Stimulated activated CD4-positive, alpha-beta T cell treated with anti-CD3 and anti-CD28 coated beads, Interleukin-1b, Interleukin-23, amount 100 ng/mL, for 24 hours (primary cell): ENCODE measurements around the gene FBXO4.
"Not testable (repeated sequence)": the region's sequence is repeated elsewhere in the genome, so short reads cannot be mapped to it uniquely, and the experiment has no call there.

Source experiments
- DNase-seq, 4 experiments: peaks; one replicate each; pipeline ENCODE4 v3.0.0-alpha.2; 2020; ENCODE audit warnings: low read depth in 4 of 4, low spot score in 1 of 4

The FBXO4 gene

GRCh38 chr5:41980870-41981269, 55.8 kb downstream of the FBXO4 start:
- no peak for DNase-seq

GRCh38 chr5:41982858-41983257, 57.8 kb downstream of the FBXO4 start:
- not testable (repeated sequence) for DNase-seq

GRCh38 chr5:41983284-41983683, 58.2 kb downstream of the FBXO4 start:
- DNase-seq = no peak

- no peak for DNase-seq
Observed at GRCh38 chr5:41985945-41986695, 61.0 kb downstream of the FBXO4 start.
